HCT116 (cell line): ENCODE results near the gene PDIA3. TPM values are rescaled to one million over a fixed set of nuclear protein-coding genes. Genes with fewer than 3 reads are reported as not detected.

Experiments used
- ATAC-seq: fragments of 200-7000 bp; cut with Tn5 transposase; 2 replicates; pipeline ENCODE4 v1.9.1; 2020; ENCODE audit warnings: mild to moderate bottlenecking, moderate library complexity
- BruUV-seq: library from RNA; stranded (reverse); fragments of 400-500 nt; replicated peaks from 2 replicates; lab custom pipeline; 2021; lab: Mats Ljungman, UMichigan
- CTCF ChIA-PET: fragments of 300-600 bp; sonication (Branson Sonifier 250); formaldehyde crosslinking; loops from one replicate; lab custom pipeline; 2021; ENCODE audit warnings: antibody characterized with exemption; lab: Charles Lee
- POLR2A ChIA-PET: fragments of 300-600, 350-600 bp; sonication (Branson Sonifier 250); formaldehyde crosslinking; loops from one replicate; lab custom pipeline; 2021; ENCODE audit warnings: antibody characterized with exemption; lab: Charles Lee
- RAD21 ChIA-PET, 2 experiments: fragments of 300-600 bp; sonication (Branson Sonifier 250); formaldehyde crosslinking; loops; one replicate each; lab custom pipeline; 2023; ENCODE audit warnings: low total read pairs in 2 of 2; ENCODE audit not compliant: uncharacterized antibody in 2 of 2, unreplicated experiment in 2 of 2, low non-redundant PET in 1 of 2; lab: Charles Lee
- DNase-seq: peaks from one replicate; pipeline ENCODE4 v3.0.0-alpha.2; 2010; ENCODE audit warnings: low read depth, low spot score
- H2AFZ ChIP-seq: fragments of 200-600 bp; shearing (Covaris generic), sonication (generic); 2 replicates; pipeline ENCODE4 v1.6.1; 2017; ENCODE audit warnings: low read depth, mixed run types, mixed read lengths, antibody characterized with exemption, low read length; ENCODE audit not compliant: poor library complexity, severe bottlenecking
- H3K27ac ChIP-seq: 2 replicates; pipeline ENCODE4 v1.5.1; 2012; ENCODE audit warnings: low read depth, low read length
- H3K27me3 ChIP-seq: fragments of 200-600 bp; sonication (generic); 2 replicates; pipeline ENCODE4 v1.6.1; 2016; ENCODE audit warnings: mixed run types, low read length, mixed read lengths; ENCODE audit not compliant: insufficient read depth
- H3K36me3 ChIP-seq, 2 experiments: fragments of 200-500 bp in 1 of 2; fragments of 200-600 bp in 1 of 2; sonication (Bioruptor generic) in 1 of 2; sonication (generic) in 1 of 2; 2 replicates each; pipeline versions ENCODE4 v1.5.1 to v1.6.1; 2014 to 2016; ENCODE audit warnings: low read length in 2 of 2, inconsistent platforms in 1 of 2, mixed read lengths in 1 of 2, mixed run types in 1 of 2; ENCODE audit not compliant: insufficient read depth in 2 of 2, control insufficient read depth in 1 of 2
- H3K4me1 ChIP-seq, 2 experiments: fragments of 200-600 bp in 1 of 2; sonication (generic) in 1 of 2; 2 replicates each; pipeline versions ENCODE4 v1.5.1 to v1.6.1; 2012 to 2017; ENCODE audit warnings: low read length in 2 of 2, inconsistent platforms in 1 of 2, mild to moderate bottlenecking in 1 of 2, mixed read lengths in 1 of 2, mixed run types in 1 of 2, moderate library complexity in 1 of 2; ENCODE audit not compliant: insufficient read depth in 2 of 2, control insufficient read depth in 1 of 2
- H3K4me2 ChIP-seq: fragments of 200-600 bp; sonication (generic); 2 replicates; pipeline ENCODE4 v1.6.1; 2017; ENCODE audit warnings: mixed run types, low read length, mixed read lengths
- H3K4me3 ChIP-seq, 2 experiments: fragments of 200-600 bp in 1 of 2; sonication (generic) in 1 of 2; replicated peaks in 1 of 2; 2 replicates each; pipeline ENCODE4 v1.5.1; 2011 to 2016; ENCODE audit warnings: low read length in 2 of 2, control low read depth in 1 of 2, low read depth in 1 of 2, mild to moderate bottlenecking in 1 of 2, mixed read lengths in 1 of 2, mixed run types in 1 of 2
- H3K79me2 ChIP-seq: fragments of 200-600 bp; sonication (generic); 2 replicates; pipeline ENCODE4 v1.6.1; 2017; ENCODE audit warnings: mild to moderate bottlenecking, mixed run types, low read length, moderate library complexity, mixed read lengths; ENCODE audit not compliant: insufficient read depth
- H3K9ac ChIP-seq: fragments of 200-600 bp; sonication (generic); 2 replicates; pipeline ENCODE4 v1.6.1; 2016; ENCODE audit warnings: low read length, mixed read lengths
- H3K9me2 ChIP-seq: fragments of 200-600 bp; sonication (generic), shearing (Covaris generic); 2 replicates; pipeline ENCODE4 v1.6.1; 2017; ENCODE audit warnings: mixed run types, mild to moderate bottlenecking, moderate library complexity; ENCODE audit not compliant: insufficient read depth
- H3K9me3 ChIP-seq, 2 experiments: fragments of 200-500 bp in 1 of 2; fragments of 200-600 bp in 1 of 2; sonication (Bioruptor generic) in 1 of 2; sonication (generic) in 1 of 2; 2 replicates each; pipeline ENCODE4 v1.6.1; 2014 to 2017; ENCODE audit warnings: low read length in 2 of 2, mixed read lengths in 2 of 2, inconsistent platforms in 1 of 2, low read depth in 1 of 2, mild to moderate bottlenecking in 1 of 2, mixed run types in 1 of 2, moderate library complexity in 1 of 2; ENCODE audit not compliant: control insufficient read depth in 1 of 2, insufficient read depth in 1 of 2
- H4K20me1 ChIP-seq: fragments of 200-600 bp; sonication (generic), shearing (Covaris generic); 2 replicates; pipeline ENCODE4 v1.6.1; 2017; ENCODE audit warnings: mixed run types, mild to moderate bottlenecking, moderate library complexity; ENCODE audit not compliant: insufficient read depth
- ELF1 ChIP-seq: IDR thresholded peaks from 2 replicates; pipeline ENCODE4 v1.6.1; 2012; ENCODE audit warnings: low read depth, borderline replicate concordance
- EZH2phosphoT487 ChIP-seq: fragments of 200-600 bp; IDR thresholded peaks from 2 replicates; pipeline ENCODE4 v1.6.1; 2018; ENCODE audit warnings: antibody characterized with exemption, borderline replicate concordance
- POLR2A ChIP-seq: IDR thresholded peaks from 2 replicates; pipeline ENCODE4 v1.7.0; 2011; ENCODE audit warnings: borderline replicate concordance; ENCODE audit not compliant: insufficient read depth, insufficient read length; ENCODE audit errors: extremely low read depth
- ZFX ChIP-seq: fragments of 450-650 bp; IDR thresholded peaks from 2 replicates; pipeline ENCODE4 v1.6.1; 2017
- intact Hi-C: fragments of 100-400 bp; cut with micrococcal nuclease; formaldehyde crosslinking; loops from 2 replicates; pipeline ENCODE4 v1.10.0; 2022
- total RNA-seq: library from RNA; stranded (reverse); gene quantifications from one replicate; pipeline ENCODE4 v1.2.1, GENCODE V29; 2021; ENCODE audit not compliant: unreplicated experiment
- TF ChIP-seq, protein P1 (sequence below), 3 experiments: fragments of 200-600 bp in 1 of 3; sonication (generic) in 1 of 3; IDR thresholded peaks in 2 of 3; conservative IDR thresholded peaks in 1 of 3; 2 replicates each; pipeline ENCODE4 v1.5.1; 2012 to 2017; ENCODE audit warnings: low read depth in 2 of 3, low read length in 2 of 3, antibody characterized with exemption in 1 of 3, borderline replicate concordance in 1 of 3, control low read depth in 1 of 3, mild to moderate bottlenecking in 1 of 3, mixed read lengths in 1 of 3, mixed run types in 1 of 3, moderate library complexity in 1 of 3; ENCODE audit not compliant: insufficient read depth in 1 of 3

PDIA3 gene
- total RNA-seq, 1 experiment from 2014 or later = 435 TPM

DNA sequence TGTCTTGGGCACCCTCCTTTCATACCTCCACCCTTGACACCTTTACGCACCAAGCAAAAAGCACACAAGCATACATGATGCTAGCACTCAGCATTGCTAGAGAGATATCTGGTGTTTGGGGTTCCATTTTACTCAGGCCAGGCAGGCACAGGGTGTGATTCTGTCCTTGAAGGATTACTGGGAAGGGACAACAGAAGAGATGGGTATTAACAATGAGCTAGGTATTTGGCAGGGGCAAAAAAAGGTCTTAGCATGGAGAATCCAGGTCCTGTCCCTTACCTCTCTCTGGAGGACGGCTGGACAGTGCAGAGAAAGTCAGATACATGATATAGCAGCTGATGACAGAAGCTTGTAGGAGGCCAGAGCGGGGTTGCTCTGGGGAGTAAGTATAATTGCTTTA, 50.3 kb downstream of the PDIA3 start:
- BruUV-seq = no TSS peak
- ChIA-PET POLR2A (interaction anchor here (1.3 kb wide), 1 partner anchor 20 kb away, joined by 3 read pairs; the partner anchor contains the start of gene ELL3), CTCF (interaction anchor here (1.7 kb wide), 1 partner anchor 20 kb away, joined by 12 read pairs; the partner anchor contains the start of gene ELL3)

DNA sequence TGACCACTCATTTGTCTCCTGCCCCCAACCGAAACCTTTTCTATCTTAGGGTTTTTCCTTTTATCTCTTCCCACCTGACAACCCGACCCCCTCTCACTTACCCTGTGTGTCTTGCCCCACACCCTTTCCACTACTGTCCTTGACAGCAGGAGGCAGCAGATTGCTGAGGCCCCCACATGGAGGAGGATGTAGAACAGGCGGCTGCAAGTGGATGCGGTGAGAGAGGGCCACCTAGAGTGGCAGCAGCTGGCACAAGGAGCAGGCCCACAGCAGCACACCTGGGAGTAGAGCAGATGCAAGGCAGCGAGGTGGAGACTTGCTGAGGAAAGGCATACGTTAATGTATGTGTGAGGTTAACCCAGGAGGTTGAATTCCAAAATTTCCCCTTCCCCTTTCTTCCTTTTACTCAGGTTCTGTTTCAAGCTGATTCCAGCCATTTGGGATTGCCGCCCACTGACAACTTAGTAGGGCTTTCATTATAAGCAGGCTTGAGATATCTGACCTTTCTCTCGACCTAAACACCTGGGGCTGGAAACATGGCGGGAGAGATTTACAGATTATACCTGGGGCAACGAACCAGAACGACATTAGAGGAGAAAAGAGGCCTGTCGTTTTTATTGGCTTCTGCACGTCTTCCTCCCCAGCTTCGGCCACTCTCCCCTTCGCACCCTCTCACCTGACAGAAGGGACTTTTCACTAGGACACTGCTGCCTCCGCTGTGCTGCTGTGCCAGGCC, 53.1 kb downstream of the PDIA3 start:
- POLR2A ChIA-PET = no interaction called here
- DNase-seq (no peak), ATAC-seq (no peak)

More for the DNA sequence above, 50.3 kb downstream of the PDIA3 start:
- Histone ChIP-seq H3K9ac (no peak overlapping the region), H3K4me1 (peaks cover 14 to 32% of the 10 kb centered on the region in 2 experiments), H3K4me2 (no peak overlapping the region), H3K9me2 (no peaks in the 10 kb centered on the region), H3K9me3 (no peaks in the 10 kb centered on the region), H3K79me2 (peaks cover 49% of the 10 kb centered on the region), H3K36me3 (peaks cover 32 to 42% of the 10 kb centered on the region in 2 experiments), H4K20me1 (no peaks in the 10 kb centered on the region), H3K4me3 (no peak overlapping the region), H3K27me3 (no peaks in the 10 kb centered on the region), H3K27ac (no peak overlapping the region), H2AFZ (no peak overlapping the region)
- intact Hi-C loops = no loop called here
- ATAC-seq (no peak), DNase-seq (no peak)
- TF ChIP-seq ELF1 (no peak), POLR2A (no peak)
- RAD21 ChIA-PET = no interaction called here

More for the DNA sequence above, 53.1 kb downstream of the PDIA3 start:
- no TSS peak for BruUV-seq
- H3K9ac ChIP-seq = no peak overlapping the region
- H3K4me3 ChIP-seq = no peak overlapping the region
- no peak overlapping the region for H3K4me2 ChIP-seq
- peaks cover 6 to 23% of the 10 kb centered on the region in 2 experiments; a peak in 3 of 4 replicates for H3K4me1 ChIP-seq
- H3K36me3 ChIP-seq = peaks cover 31 to 36% of the 10 kb centered on the region in 2 experiments
- ChIA-PET RAD21 (no interaction called here), CTCF (no interaction called here)
- no peaks in the 10 kb centered on the region for H3K9me2 ChIP-seq
- H3K27me3 ChIP-seq = no peaks in the 10 kb centered on the region
- peaks cover 33% of the 10 kb centered on the region for H3K79me2 ChIP-seq
- H2AFZ ChIP-seq = no peak overlapping the region
- no peaks in the 10 kb centered on the region for H4K20me1 ChIP-seq
- TF ChIP-seq, protein P1, sequence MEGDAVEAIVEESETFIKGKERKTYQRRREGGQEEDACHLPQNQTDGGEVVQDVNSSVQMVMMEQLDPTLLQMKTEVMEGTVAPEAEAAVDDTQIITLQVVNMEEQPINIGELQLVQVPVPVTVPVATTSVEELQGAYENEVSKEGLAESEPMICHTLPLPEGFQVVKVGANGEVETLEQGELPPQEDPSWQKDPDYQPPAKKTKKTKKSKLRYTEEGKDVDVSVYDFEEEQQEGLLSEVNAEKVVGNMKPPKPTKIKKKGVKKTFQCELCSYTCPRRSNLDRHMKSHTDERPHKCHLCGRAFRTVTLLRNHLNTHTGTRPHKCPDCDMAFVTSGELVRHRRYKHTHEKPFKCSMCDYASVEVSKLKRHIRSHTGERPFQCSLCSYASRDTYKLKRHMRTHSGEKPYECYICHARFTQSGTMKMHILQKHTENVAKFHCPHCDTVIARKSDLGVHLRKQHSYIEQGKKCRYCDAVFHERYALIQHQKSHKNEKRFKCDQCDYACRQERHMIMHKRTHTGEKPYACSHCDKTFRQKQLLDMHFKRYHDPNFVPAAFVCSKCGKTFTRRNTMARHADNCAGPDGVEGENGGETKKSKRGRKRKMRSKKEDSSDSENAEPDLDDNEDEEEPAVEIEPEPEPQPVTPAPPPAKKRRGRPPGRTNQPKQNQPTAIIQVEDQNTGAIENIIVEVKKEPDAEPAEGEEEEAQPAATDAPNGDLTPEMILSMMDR (IDR thresholded peaks at IDR 0.05 in 2 of 3, conservative IDR thresholded peaks at IDR 0.05 in 1 of 3; ENCODE audit: borderline replicate concordance in 1 of 3, insufficient read depth in 1 of 3, low read depth in 2 of 3, low read length in 2 of 3) = 0 out of 6 replicates have a peak, but pooled peaks of 1 of the 3 experiments have one; percentile 4
- TF ChIP-seq EZH2phosphoT487 = no peak
- no peak for TF ChIP-seq ZFX
- intact Hi-C loops = no loop called here
- no peaks in the 10 kb centered on the region for H3K9me3 ChIP-seq
- H3K27ac ChIP-seq = peak overlapping the region; percentile 76
